ENCODE results near the gene POLD4. TPM values are rescaled to one million over a fixed set of nuclear protein-coding genes. Genes with fewer than 3 reads are reported as not detected.
A peak's percentile ranks its signal among the peaks of the same experiment; 100 is the strongest.

POLD4 gene
- total and polyA plus RNA-seq, 9 donors: 12.5 to 87.8 (median 47.2) TPM

- H3K36me3 ChIP-seq: no peaks in the 10 kb centered on the region
- intact Hi-C loops (cut with DNase I): loop anchor here (1.0 to 5.0 kb wide), 4 partner anchors 50 to 235 kb away; partner anchors contain the start of gene GRK2 (in 4 of the 4)
- 0 to 1% (median 0%) methylated on average over 54 to 55 of the region's 55 CpGs for WGBS, 3 donors
These were observed 36.0 kb downstream of the POLD4 start for GRCh38 chr11:67317205-67317887.

GRCh38 chr11:67316882-67317204 lies 36.5 kb downstream of the POLD4 start:
- Histone ChIP-seq H3K4me3 (peak overlapping the region; percentile 64), H3K27ac (peak overlapping the region; percentile 87 to 89), H3K9me3 (no peaks in the 10 kb centered on the region), H3K4me1 (ENCODE audit: insufficient read depth) (peaks cover 2% of the 10 kb centered on the region), H3K27me3 (no peaks in the 10 kb centered on the region), H3K36me3 (no peaks in the 10 kb centered on the region)
- no peak for DNase-seq
- TF ChIP-seq EP300 (IDR thresholded peaks at IDR 0.05) (no peak), CTCF (IDR thresholded peaks at IDR 0.05) (no peak), POLR2A (IDR thresholded peaks at IDR 0.05) (no peak)
- intact Hi-C loops (cut with DNase I): loop anchor here (1.0 to 5.0 kb wide), 4 partner anchors 50 to 235 kb away; partner anchors contain the start of gene GRK2 (in 4 of the 4)
- 0 to 1% (median 0%) methylated on average over 10 of the region's 10 CpGs for WGBS, 3 donors

More at GRCh38 chr11:67317205-67317887, 36.0 kb downstream of the POLD4 start:
- H3K27ac ChIP-seq: peak overlapping the region; percentile 87 to 89
- H3K27me3 ChIP-seq: no peaks in the 10 kb centered on the region
- DNase-seq: peak; percentile 96 to 98 (median 98)
- H3K4me1 ChIP-seq (ENCODE audit: insufficient read depth): peaks cover 2% of the 10 kb centered on the region
- peak overlapping the region; percentile 64 for H3K4me3 ChIP-seq
- peak; percentile 43 for TF ChIP-seq POLR2A (IDR thresholded peaks at IDR 0.05)
- TF ChIP-seq EP300 (IDR thresholded peaks at IDR 0.05): no peak
- TF ChIP-seq CTCF (IDR thresholded peaks at IDR 0.05): peak; percentile 95 to 100 (median 99)
- H3K9me3 ChIP-seq: no peaks in the 10 kb centered on the region

GRCh38 chr11:67315325-67315909 lies 37.9 kb downstream of the POLD4 start:
- no peak overlapping the region for H3K27ac ChIP-seq
- no peaks in the 10 kb centered on the region for H3K27me3 ChIP-seq
- TF ChIP-seq POLR2A (IDR thresholded peaks at IDR 0.05) (no peak), EP300 (IDR thresholded peaks at IDR 0.05) (no peak)
- intact Hi-C loops (cut with DNase I): loop anchor here in 2 of 4 donors (5.0 kb wide), 2 partner anchors 48 to 233 kb away; partner anchors contain the start of gene GRK2 (in 1 of the 2)
- H3K4me3 ChIP-seq: no peak overlapping the region
- no peaks in the 10 kb centered on the region for H3K36me3 ChIP-seq
- WGBS, 3 donors: 65 to 76% (median 73%) methylated on average over 9 of the region's 9 CpGs
- no peaks in the 10 kb centered on the region for H3K9me3 ChIP-seq
- no peak for DNase-seq
- H3K4me1 ChIP-seq (ENCODE audit: insufficient read depth): peaks cover 2% of the 10 kb centered on the region

GRCh38 chr11:67314218-67314617 lies 39.1 kb downstream of the POLD4 start:
- intact Hi-C loops (cut with DNase I): no loop called here
- DNase-seq: no peak

More at GRCh38 chr11:67314218-67314617, 39.1 kb downstream of the POLD4 start:
- Histone ChIP-seq H3K4me1 (ENCODE audit: insufficient read depth) (peaks cover 2% of the 10 kb centered on the region), H3K27me3 (no peaks in the 10 kb centered on the region), H3K27ac (no peak overlapping the region), H3K4me3 (no peak overlapping the region), H3K36me3 (no peaks in the 10 kb centered on the region), H3K9me3 (no peaks in the 10 kb centered on the region)
- TF ChIP-seq CTCF (IDR thresholded peaks at IDR 0.05) (no peak), EP300 (IDR thresholded peaks at IDR 0.05) (no peak), POLR2A (IDR thresholded peaks at IDR 0.05) (no peak)
- 62 to 75% (median 75%) methylated on average over 2 of the region's 2 CpGs for WGBS, 3 donors
